HepG2 (cell line): ENCODE measurements around the gene PHF3. TPM values are rescaled to one million over a fixed set of nuclear protein-coding genes. Genes with fewer than 3 reads are reported as not detected.

Experiments
- EED ChIP-seq: sonication (generic); formaldehyde crosslinking; IDR thresholded peaks from 2 replicates; pipeline ENCODE4 v1.5.0; 2020; ENCODE audit warnings: mild to moderate bottlenecking, missing genetic modification reagents
- HNF4G ChIP-seq, 2 experiments: sonication (generic) in 1 of 2; formaldehyde crosslinking in 1 of 2; IDR thresholded peaks; 2 replicates each; pipeline versions ENCODE4 v1.4.0 to v1.6.1; 2011 to 2020; ENCODE audit warnings: borderline replicate concordance in 2 of 2, low read depth in 2 of 2, mild to moderate bottlenecking in 2 of 2, low read length in 1 of 2, missing genetic modification reagents in 1 of 2, moderate library complexity in 1 of 2
- HOXA5 ChIP-seq: sonication (generic); formaldehyde crosslinking; IDR thresholded peaks from 2 replicates; pipeline ENCODE4 v1.4.0; 2020; ENCODE audit warnings: missing genetic modification reagents
- JARID2 ChIP-seq: sonication (generic); formaldehyde crosslinking; IDR thresholded peaks from 2 replicates; pipeline ENCODE4 v1.8.1; 2023; ENCODE audit warnings: missing genetic modification reagents, inconsistent platforms; ENCODE audit not compliant: insufficient replicate concordance
- NAIF1 ChIP-seq: sonication (generic); formaldehyde crosslinking; IDR thresholded peaks from 2 replicates; pipeline ENCODE4 v1.5.0; 2020; ENCODE audit warnings: mild to moderate bottlenecking, missing genetic modification reagents, borderline replicate concordance
- NCOA5 ChIP-seq: sonication (generic); formaldehyde crosslinking; IDR thresholded peaks from 2 replicates; pipeline ENCODE4 v1.4.0; 2020; ENCODE audit warnings: missing genetic modification reagents
- NFYC ChIP-seq: IDR thresholded peaks from 2 replicates; pipeline ENCODE4 v1.6.1; 2016; ENCODE audit warnings: missing genetic modification reagents, missing compliant biosample characterization
- NR3C1 ChIP-seq: sonication (generic); formaldehyde crosslinking; IDR thresholded peaks from 2 replicates; pipeline ENCODE4 v1.4.0; 2020; ENCODE audit warnings: missing genetic modification reagents
- PAWR ChIP-seq: sonication (generic); formaldehyde crosslinking; IDR thresholded peaks from 2 replicates; pipeline ENCODE4 v1.4.0; 2020; ENCODE audit warnings: missing genetic modification reagents, mild to moderate bottlenecking, borderline replicate concordance
- PHF20 ChIP-seq: sonication (generic); formaldehyde crosslinking; IDR thresholded peaks from 2 replicates; pipeline ENCODE4 v1.5.0; 2020; ENCODE audit warnings: mild to moderate bottlenecking, missing genetic modification reagents
- RARA ChIP-seq: IDR thresholded peaks from 2 replicates; pipeline ENCODE4 v1.6.1; 2016; ENCODE audit warnings: missing genetic modification reagents, missing compliant biosample characterization
- SP140L ChIP-seq: sonication (generic); formaldehyde crosslinking; IDR thresholded peaks from 2 replicates; pipeline ENCODE4 v1.4.0; 2020; ENCODE audit warnings: missing genetic modification reagents, borderline replicate concordance
- TFDP1 ChIP-seq: IDR thresholded peaks from 2 replicates; pipeline ENCODE4 v1.6.1; 2016; ENCODE audit warnings: missing compliant biosample characterization, missing genetic modification reagents, borderline replicate concordance
- THAP8 ChIP-seq: sonication (generic); formaldehyde crosslinking; IDR thresholded peaks from 2 replicates; pipeline ENCODE4 v1.5.1; 2020; ENCODE audit warnings: missing genetic modification reagents, mild to moderate bottlenecking, borderline replicate concordance
- ZNF10 ChIP-seq: sonication (generic); formaldehyde crosslinking; IDR thresholded peaks from 2 replicates; pipeline ENCODE4 v1.4.0; 2020; ENCODE audit warnings: mild to moderate bottlenecking, low read depth, missing genetic modification reagents, borderline replicate concordance
- ZNF350 ChIP-seq: sonication (generic); formaldehyde crosslinking; IDR thresholded peaks from 2 replicates; pipeline ENCODE4 v1.4.0; 2020; ENCODE audit warnings: mild to moderate bottlenecking, low read depth, missing genetic modification reagents, borderline replicate concordance
- ZNF597 ChIP-seq: sonication (generic); formaldehyde crosslinking; IDR thresholded peaks from 2 replicates; pipeline ENCODE4 v1.5.0; 2020; ENCODE audit warnings: missing genetic modification reagents
- ZNF639 ChIP-seq: conservative IDR thresholded peaks from 2 replicates; pipeline ENCODE4 v1.6.1; 2018; ENCODE audit warnings: missing genetic modification reagents
- ZNF770 ChIP-seq: sonication (generic); formaldehyde crosslinking; IDR thresholded peaks from 2 replicates; pipeline ENCODE4 v1.5.0; 2020; ENCODE audit warnings: mild to moderate bottlenecking, missing genetic modification reagents
- polyA plus RNA-seq, 8 experiments: library from polyadenylated mRNA; depleted of rRNA in 3 of 8; stranded (reverse) in 7 of 8; unstranded in 1 of 8; fragments of >200 nt; fragmentation: Illumina TruSeq in 4 of 8; extraction: Trizol in 4 of 8; gene quantifications; 2 replicates each; pipeline versions ENCODE4 v1.2.1 to v1.2.3, GENCODE V29; 2011 to 2016; ENCODE audit warnings: low read depth in 4 of 8, missing spikeins in 1 of 8, mixed read lengths in 1 of 8; ENCODE audit not compliant: insufficient read depth in 1 of 8
- total RNA-seq, 5 experiments: library from RNA; depleted of rRNA; stranded (reverse); fragments of >200 nt; fragmentation: Illumina TruSeq; extraction: Trizol; gene quantifications; 2 replicates each; pipeline ENCODE4 v1.2.3, GENCODE V29; 2016; ENCODE audit warnings: low read depth in 1 of 5

The PHF3 gene
- total and polyA plus RNA-seq, 2 of the 13 experiments (the other 11 are each of a cell fraction or from before 2014, with no cell fraction given), result 19.8 to 70.4 TPM

GRCh38 chr6:63635588-63636517 lies at the start of gene PHF3 (continued):
- TF ChIP-seq ZNF10 (CRISPR knock-in tag) (0 out of 2 replicates have a peak, but pooled peaks have one; percentile 81), TFDP1 (CRISPR knock-in tag) (peak; percentile 97), HOXA5 (CRISPR knock-in tag) (peak; percentile 94), JARID2 (CRISPR knock-in tag) (no peak), NAIF1 (CRISPR knock-in tag) (peak; percentile 96; the same call in 1 of the 2 replicates), HNF4G (IDR thresholded peaks at IDR 0.05; ENCODE audit: borderline replicate concordance, low read depth, low read length) (peak; percentile 80; the same call in 1 of the 2 replicates), HNF4G (CRISPR knock-in tag; IDR thresholded peaks at IDR 0.05; ENCODE audit: borderline replicate concordance, low read depth) (peak; percentile 80), THAP8 (CRISPR knock-in tag) (peak; percentile 99), NFYC (CRISPR knock-in tag) (0 out of 2 replicates have a peak, but pooled peaks have one; percentile 43), PHF20 (CRISPR knock-in tag) (peak; percentile 74), RARA (CRISPR knock-in tag) (peak; percentile 71), ZNF770 (CRISPR knock-in tag) (peak; percentile 73), NR3C1 (CRISPR knock-in tag) (0 out of 2 replicates have a peak, but pooled peaks have one; percentile 60), ZNF350 (CRISPR knock-in tag) (peak; percentile 94), ZNF639 (CRISPR knock-in tag) (peak; percentile 96), NCOA5 (CRISPR knock-in tag) (no peak), SP140L (peak; percentile 85; the same call in 1 of the 2 replicates), EED (CRISPR knock-in tag) (peak; percentile 99), ZNF597 (CRISPR knock-in tag) (no peak), PAWR (0 out of 2 replicates have a peak, but pooled peaks have one; percentile 47)
